Cortex of kidney (tissue), 1 donor: Measurements from ENCODE around the gene MRPL51.
"Not testable (repeated sequence)": the region's sequence is repeated elsewhere in the genome, so short reads cannot be mapped to it uniquely, and the experiment has no call there.

Experiments used
- DNase-seq: peaks from one replicate; lab custom pipeline; 2025; lab: John Stamatoyannopoulos, UW

MRPL51 gene

DNA sequence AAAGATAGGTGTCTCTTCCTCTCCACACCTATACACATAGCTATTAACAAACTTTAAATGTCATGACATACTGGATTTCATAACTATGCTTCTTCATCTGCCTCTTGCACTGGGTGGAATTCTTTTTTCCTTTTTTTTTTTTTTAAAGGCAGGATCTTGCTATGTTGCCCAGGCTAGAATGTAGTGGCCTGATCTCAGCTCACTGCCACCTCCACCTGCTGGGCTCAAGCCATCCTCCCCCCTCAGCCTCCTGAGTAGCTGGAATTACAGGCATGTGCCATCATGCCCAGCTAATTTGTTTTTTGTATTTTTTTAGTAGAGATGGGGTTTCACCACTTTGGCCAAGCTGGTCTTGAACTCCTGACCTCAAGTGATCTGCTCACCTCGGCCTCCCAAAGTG, 4.8 kb downstream of the MRPL51 start:
- DNase-seq = no peak

DNA sequence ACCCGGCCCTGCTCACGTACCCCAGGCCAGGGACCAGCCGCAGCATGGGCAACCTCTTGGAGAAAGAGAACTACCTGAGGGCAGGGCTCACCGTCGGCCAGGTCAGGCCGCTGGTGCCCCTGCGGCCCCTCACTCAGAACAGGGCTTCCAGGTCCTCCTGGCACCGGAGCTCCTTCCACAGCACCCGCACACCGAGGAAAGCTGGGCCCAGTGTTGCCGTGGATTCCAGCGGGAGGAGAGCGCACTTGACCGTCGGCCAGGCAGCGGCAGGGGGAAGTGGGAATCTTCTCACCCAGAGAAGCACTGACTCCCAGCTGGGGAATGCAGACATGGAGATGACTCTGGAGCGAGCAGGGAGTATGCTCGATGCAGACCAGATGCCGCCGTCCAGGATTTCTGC, 14.6 kb downstream of the MRPL51 start:
- DNase-seq = no peak

DNA sequence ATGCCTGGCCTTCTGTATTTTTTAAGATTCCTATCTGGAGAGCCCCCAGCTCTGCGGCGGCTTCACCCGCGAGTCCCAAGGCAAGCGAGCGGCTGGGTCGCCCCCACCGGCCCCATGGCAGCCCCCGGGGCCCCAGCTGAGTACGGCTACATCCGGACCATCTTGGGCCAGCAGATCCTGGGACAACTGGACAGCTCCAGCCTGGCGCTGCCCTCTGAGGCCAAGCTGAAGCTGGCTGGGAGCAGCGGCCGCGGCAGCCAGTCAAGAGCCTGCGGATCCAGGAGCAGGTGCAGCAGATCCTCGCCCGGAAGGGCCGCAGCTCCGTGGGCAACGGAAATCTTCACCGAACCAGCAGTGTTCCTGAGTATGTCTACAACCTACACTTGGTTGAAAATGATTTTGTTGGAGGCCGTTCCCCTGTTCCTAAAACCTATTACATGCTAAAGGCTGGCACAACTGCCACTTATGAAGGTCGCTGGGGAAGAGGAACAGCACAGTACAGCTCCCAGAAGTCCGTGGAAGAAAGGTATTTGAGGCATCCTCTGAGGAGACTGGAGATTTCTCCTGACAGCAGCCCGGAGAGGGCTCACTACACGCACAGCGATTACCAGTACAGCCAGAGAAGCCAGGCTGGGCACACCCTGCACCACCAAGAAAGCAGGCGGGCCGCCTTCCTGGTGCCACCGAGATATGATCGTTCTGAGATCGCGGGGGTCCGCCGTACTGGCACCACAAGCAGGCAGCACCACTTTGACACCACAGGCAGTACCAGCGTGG, 15.3 kb downstream of the MRPL51 start:
- DNase-seq = not testable (repeated sequence)

DNA sequence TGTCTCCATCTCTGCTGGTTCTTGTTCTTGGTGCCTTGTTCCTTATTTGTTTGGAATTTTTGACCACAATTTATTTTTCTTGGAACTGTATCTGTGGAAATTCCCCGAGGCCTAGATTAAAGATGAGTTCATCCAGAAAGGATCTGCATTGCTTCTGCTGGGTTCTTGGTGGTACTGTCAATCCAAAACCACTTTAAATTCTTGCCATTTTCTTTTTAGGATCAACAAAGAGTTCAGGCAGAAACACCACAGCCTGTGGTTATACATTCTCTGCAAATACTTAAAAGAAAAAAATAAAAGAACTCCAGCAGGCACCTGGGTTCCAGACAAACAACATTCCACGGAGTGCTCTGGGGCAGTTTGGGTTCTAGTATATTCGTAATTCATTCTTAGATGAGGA, 16.6 kb downstream of the MRPL51 start:
- DNase-seq = no peak

DNA sequence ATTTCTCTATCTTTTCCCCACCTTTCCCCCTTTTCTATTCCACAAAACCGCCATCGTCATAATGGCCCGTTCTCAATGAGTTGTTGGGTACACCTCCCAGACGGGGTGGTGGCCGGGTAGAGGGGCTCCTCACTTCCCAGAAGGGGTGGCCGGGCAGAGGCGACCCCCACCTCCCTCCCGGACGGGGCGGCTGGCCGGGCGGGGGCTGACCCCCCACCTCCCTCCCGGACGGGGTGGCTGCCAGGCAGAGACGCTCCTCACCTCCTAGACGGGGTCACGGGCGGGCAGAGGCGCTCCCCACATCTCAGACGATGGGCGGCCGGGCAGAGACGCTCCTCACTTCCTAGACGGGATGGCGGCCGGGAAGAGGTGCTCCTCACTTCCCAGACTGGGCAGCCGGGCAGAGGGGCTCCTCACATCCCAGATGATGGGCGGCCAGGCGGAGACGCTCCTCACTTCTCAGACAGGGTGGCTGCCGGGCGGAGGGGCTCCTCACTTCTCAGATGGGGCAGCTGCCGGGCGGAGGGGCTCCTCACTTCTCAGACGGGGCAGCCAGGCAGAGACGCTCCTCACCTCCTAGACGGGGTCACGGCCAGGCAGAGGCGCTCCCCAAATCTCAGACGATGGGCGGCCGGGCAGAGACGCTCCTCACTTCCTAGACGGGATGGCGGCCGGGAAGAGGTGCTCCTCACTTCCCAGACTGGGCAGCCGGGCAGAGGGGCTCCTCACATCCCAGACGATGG, 17.7 kb downstream of the MRPL51 start:
- DNase-seq = not testable (repeated sequence)

DNA sequence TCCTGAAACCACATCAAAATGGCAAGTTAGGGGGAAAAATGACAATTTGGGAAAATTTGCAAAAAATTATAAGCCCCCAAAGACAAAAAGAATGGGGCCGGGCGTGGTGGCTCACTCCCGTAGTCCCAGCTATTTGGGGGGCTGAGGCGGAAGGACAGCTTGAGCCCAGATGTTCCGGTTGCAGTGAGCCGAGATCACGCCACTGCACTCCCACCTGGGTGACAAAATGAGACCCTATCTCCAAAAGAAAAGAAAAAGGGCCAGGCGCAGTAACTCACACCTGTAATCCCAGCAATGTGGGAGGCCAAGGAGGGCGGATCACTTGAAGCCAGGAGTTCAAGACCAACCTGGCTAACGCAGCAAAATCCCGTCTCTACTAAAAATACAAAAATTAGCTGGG, 20.6 kb downstream of the MRPL51 start:
- no peak for DNase-seq

DNA sequence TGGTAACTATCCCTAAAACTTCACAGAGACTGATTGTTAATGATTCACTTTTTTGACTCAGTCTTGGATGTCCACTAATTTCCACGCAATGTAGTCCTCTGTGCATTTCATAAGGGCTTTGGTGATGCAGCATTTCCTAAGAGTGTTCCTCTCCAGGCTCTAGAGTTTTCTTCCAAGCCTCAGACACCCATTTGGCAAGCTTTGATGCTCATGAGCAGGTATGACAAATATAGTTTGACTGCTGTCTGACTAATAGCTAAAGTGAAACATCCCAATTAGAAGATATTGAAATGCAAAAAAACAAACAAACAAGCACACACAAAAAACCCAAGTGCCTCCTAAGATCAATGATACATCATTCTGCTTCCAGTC, 21.1 kb downstream of the MRPL51 start:
- no peak for DNase-seq

DNA sequence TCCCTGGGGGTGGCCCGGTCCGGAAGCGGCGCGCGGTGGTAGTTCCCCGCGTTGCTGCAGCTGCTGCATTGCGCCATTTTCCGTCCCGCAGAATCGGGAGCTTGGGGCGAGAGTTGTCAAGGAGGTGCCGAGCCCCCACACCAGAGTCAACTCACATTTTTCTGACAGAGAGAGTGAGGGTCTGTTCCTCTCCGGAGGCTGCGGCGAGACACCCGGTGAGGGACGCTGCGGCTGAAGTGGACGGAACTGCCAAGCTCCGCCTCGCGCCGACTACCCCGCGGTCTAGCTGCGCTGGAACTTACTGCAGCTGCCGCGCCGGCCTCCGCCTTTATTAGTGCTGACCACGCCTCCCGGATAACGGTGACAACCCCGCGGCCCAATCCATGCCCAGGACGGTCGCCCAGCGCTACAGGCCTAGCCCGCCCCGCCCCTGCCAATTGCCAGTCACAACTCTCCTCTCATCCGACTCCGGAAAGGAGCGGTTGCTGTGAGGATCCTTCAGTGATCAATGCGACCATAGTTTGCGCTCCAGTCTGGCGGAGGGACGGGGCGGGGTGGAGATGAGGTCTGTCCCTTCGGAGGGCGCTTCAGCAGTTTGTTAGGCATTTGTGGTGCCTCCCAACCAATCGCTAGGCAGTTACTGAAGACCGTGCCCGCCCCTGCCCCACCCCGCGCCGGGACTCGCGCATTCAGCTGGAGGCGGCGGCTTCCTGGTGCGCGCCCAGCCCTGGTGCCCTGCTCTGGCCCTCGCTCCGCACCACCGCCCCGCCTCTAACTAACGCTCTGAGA, 22.5 kb downstream of the MRPL51 start, which contains the start of gene VAMP1:
Gene VAMP1, minus strand, starts transcription at position 303 of the 789 bp plus-strand sequence. Its CDS starts 146 bp downstream, at position 157.
- peak; percentile 81 for DNase-seq

DNA sequence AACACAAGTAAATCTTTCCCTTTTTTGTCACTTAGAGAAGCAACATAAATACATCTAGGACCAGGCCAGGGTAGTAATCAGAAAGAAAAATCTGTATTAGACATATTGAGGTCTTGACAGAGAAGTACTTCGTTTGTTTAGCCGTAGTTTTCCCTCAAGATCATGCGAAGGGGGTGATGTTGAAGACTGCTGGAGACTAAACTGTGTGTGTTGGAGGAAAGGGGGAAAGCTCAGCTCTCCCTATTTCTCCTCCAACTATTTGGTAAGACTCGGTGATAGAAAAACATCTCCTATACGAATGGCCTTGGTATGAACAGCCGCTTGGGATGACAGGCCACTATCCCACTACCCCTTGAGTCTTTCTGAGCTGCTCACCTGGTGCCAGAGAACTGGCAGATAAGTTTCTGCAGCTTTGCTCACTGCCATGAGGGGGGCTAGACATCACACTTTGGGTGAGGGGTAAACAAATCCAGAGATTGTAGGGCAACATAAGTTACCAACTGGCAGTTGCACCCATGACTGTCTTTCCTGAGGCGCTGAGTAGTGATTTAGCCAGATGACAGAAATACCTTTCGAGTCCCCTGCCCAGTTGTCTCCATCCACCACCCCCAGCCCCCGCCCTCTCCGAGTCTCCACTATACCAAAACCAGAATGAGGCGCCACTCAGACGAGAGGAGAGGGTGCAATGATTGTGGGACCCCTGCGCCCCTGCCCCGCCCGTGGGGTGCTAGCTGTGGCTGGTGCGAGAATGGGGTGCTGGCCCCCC, 23.3 kb downstream of the MRPL51 start:
- DNase-seq = no peak

DNA sequence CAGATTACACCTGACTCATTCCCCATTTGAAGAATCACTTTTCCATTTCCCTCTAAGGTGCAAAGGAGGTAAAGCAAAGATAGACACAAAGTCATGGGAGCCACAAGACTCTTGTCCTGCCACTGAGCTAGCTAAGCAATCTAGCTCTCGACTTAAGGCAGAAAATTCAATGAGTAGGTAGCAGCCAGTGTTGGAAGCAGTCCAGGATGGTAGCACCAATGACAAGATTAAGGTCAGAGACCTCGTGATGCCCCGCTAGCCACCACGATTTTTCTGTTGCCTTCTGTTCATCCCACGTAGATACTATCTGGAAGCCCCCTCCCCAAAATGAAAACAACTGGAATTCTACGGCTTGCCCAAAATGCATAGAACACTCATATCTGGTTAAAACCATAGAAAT, 24.0 kb downstream of the MRPL51 start:
- no peak for DNase-seq

DNA sequence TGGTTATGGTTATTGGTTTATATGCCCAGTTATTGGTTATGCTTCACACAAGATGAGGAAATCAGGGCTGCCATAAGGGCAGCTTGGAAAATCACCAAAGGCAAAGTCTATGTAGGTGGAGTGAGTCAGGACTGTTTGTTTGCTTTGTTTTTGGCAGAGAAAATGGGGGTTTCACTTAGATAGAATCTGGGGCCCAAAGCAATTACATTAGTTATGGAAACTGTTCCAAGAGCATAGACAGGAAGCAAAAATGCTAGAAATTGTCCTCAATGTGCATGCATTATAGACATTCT, 24.8 kb downstream of the MRPL51 start:
- DNase-seq = no peak

DNA sequence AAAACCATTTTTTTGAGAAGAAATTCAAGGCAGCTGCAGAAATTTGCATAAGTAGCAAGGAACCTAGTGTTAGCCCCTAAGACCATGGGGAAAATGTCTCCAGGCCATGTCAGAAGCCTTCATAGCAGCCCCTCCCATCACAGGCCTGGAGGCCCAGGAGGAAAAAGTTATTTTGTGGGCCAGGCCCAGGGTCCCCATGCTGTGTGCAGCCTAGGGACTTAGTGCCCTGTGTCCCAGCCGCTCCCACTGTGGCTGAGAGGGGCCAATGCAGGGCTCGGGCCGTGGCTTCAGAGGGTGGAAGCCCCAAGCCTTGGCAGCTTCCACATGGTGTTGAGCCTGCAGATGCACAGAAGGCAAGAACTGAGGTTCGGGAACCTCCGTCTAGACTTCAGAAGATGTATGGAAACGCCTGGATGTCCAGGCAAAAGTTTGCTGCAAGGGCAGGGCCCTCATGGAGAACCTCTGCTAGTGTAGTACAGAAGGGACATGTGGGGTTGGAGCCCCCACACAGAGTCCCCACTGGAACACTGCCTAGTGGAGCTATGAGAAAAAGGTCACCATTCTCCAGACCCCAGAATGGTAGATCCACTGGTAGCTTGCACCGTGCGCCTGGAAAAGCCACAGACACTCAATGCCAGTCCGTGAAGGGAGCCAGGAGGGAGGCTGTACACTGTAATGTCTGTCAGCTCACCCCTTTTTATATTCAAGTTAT, 25.3 kb downstream of the MRPL51 start:
- not testable (repeated sequence) for DNase-seq

DNA sequence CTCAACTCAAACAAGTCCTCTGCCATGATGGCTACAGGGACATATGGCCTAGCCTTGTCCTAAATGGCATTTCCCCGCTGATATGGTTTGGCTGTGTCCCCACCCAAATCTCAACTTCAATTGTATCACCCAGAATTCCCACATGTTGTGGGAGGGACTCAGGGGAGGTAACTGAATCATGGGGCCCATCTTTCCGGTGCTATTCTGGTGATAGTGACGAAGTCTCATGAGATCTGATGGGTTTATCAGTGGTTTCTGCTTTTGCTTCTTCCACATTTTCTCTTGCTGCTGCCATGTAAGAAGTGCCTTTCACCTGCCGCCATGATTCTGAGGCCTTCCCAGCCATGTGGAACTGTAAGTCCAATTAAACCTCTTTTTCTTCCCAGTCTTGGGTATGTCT, 26.3 kb downstream of the MRPL51 start:
- DNase-seq = not testable (repeated sequence)

DNA sequence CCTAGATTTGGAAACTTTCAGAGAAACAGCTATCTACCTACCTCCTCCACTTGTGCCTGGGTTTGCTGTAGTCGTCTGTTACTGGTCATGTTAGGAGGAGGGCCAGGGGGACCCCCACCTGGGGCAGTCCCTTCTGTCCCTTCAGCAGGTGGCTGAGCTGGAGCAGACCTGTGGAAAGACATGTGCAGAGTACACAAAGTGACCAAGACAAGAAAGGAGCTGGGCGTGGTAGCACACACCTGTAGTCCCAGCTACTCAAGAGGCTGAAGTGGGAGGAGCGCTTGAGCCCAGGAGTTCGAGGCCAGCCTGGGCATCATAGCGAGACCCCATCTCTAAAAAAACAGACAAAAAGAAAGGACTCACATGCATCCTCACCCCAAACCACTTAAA, 26.9 kb downstream of the MRPL51 start:
- no peak for DNase-seq

DNA sequence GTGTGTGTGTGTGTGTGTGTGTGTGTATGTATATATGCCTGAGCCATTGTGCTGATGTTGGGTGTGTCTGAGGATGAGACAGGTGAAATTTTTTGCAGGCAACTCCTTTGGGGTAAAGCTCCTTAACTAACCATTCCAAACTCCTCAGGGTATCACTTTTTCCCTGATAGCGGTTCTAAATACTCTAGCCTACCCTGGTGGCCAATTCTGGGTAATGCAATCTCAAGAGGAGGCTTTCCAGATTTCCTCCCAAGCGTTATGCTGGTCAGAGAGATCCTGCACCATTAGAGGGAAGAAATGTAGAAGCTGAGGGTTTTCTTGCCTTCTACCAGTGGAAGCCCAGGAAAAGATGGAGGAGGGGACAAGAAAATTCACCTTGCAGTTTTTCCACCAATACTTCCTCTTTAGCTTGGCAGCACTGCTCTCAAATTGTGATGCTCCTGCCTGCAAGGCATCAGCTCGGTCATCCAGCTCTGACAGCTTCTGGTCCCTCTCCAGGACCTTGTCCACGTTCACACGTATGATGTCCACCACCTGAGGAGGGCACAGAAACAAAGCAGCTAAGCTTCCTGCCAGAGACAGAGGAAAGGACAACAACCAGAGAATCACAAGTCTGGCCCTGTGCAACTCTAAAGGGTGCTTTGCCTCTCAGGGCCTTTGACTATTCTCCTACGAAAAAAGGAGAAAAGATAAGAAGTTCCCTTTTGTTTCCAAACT, 27.4 kb downstream of the MRPL51 start:
- no peak for DNase-seq

DNA sequence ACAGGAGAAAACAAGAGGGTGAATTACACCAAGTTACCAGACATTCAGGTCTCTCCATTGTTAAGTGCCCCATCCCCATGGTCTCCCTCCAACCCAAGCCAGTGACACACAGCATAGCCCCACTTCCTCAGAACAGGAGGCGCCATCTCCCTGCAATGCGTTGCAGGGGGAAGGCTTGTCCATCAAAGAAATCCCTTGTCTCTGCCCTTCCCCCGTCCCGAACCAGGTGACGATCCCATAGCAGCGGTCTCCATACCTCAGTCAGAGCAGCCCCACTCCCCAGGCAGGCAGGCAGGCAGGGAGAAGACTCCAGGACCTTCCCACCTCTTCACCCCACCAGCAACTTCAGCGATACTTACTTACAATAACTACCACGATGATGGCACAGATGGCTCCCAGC, 28.5 kb downstream of the MRPL51 start:
- no peak for DNase-seq

DNA sequence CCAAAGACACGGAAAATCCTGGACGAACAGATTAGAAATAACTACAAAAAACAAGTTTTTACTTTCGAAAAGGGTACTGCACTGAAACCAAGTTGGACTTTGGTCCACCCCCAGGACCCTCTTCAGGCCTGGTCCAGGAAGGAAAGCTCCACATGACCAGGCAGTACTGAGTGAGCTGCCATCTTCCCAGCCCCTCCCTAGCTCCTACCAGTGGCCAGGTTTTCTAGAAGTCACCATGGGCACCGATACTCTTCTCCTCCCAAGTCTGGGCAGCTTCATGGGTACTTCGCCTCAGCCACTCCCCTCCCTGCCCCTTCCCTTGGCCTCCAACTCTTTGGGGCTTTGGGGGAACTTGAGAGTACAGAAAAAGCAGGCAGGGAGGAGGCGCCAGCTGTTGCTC, 29.2 kb downstream of the MRPL51 start:
- no peak for DNase-seq

DNA sequence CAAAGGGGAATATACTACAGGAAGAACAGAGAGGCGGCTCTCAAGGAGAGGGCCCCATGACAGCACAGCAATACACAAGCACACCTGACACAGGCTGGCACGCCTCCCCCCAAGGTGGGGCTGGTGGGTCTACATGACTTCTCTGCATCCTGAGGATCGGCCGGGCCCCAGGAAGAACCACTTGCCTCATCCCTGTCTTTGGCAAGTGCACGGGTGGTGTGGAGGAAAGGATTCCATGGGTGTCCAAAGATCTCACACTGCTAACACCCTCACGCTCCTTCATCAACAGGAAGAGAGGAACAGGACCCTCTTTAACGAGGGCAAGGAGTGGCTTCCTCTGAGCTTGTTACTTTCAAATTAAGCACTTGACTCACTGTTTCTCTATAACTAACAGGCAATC, 29.8 kb downstream of the MRPL51 start:
- no peak for DNase-seq

DNA sequence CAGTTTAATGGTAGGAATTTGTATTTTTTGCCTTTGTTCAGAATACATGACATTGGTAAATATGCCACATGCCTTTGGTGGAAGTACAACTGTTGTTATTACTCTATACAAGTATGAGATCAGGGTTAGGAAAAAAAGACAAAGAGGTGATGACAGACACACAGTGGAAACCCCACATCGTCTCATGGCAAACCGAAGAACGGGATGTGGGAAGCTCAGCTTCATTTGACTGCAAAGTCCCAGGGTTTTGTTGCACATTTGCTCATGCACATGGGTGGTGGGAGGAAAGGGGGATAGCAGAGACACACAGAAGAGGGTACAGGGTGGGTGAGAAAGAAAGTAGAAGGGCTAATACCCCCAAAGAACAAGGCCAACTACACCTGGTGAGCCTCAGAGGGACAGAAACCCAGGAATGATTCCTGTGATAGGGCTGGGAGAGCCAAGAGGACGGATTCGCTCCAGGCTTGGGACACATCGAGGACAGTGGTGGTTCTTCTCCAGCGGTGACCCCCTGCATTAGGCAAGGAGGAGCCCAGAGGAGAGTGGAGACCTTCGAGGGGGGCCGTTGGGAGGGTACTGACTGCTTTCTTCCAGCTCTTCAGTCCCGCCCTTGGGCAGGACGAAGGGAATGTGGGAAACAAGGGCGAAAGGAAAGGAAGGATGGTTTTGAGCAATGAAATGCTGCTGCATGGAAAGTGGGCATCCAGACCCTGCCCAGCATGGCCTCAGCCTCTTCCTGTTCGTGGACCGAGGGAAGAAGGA, 30.6 kb downstream of the MRPL51 start:
- DNase-seq = no peak
